ENCODE data around the gene SLC4A8. TPM values are rescaled to one million over a fixed set of nuclear protein-coding genes. Genes with fewer than 3 reads are reported as not detected.

SLC4A8 gene
- total RNA-seq, 2 experiments from 2014 or later, result 1.0 to 6.7 TPM

- Histone ChIP-seq H2AFZ (ENCODE audit: low read length) (no peak overlapping the region), H3K79me2 (ENCODE audit: insufficient read depth, low read depth, low read length) (no peaks in the 10 kb centered on the region), H4K20me1 (ENCODE audit: insufficient read depth, low read length) (no peaks in the 10 kb centered on the region), H3K27ac (ENCODE audit: low read depth, low read length, poor library complexity, severe bottlenecking) (no peak overlapping the region), H3K9me3 (ENCODE audit: low read length) (no peaks in the 10 kb centered on the region), H3K4me3 (ENCODE audit: low read depth, low read length, poor library complexity, severe bottlenecking) (no peak overlapping the region), H3K36me3 (ENCODE audit: insufficient read depth, low read length) (no peaks in the 10 kb centered on the region), H3K4me1 (ENCODE audit: insufficient read depth, low read length, poor library complexity, severe bottlenecking) (peaks cover 4% of the 10 kb centered on the region), H3K9me2 (ENCODE audit: insufficient read depth, low read length) (no peaks in the 10 kb centered on the region), H3K4me2 (ENCODE audit: low read length) (no peak overlapping the region)
- POLR2A ChIA-PET, result no interaction called here
- intact Hi-C loops (cut with micrococcal nuclease; ENCODE audit: unreplicated experiment), result no loop called here
- no TSS peak for BruUV-seq (replicated peaks)
- DNase-seq (ENCODE audit: low spot score), result no peak
- TF ChIP-seq EZH2phosphoT487 (IDR thresholded peaks at IDR 0.05; ENCODE audit: borderline replicate concordance, low read depth, low read length), result no peak
- no peak for TF ChIP-seq CTCF (conservative IDR thresholded peaks at IDR 0.05; ENCODE audit: low read length)
- CTCF ChIA-PET (ENCODE audit: unreplicated experiment), result no interaction called here
Observed at GRCh38 chr12:51393676-51394545, 30.7 kb upstream of the SLC4A8 start.

DNA sequence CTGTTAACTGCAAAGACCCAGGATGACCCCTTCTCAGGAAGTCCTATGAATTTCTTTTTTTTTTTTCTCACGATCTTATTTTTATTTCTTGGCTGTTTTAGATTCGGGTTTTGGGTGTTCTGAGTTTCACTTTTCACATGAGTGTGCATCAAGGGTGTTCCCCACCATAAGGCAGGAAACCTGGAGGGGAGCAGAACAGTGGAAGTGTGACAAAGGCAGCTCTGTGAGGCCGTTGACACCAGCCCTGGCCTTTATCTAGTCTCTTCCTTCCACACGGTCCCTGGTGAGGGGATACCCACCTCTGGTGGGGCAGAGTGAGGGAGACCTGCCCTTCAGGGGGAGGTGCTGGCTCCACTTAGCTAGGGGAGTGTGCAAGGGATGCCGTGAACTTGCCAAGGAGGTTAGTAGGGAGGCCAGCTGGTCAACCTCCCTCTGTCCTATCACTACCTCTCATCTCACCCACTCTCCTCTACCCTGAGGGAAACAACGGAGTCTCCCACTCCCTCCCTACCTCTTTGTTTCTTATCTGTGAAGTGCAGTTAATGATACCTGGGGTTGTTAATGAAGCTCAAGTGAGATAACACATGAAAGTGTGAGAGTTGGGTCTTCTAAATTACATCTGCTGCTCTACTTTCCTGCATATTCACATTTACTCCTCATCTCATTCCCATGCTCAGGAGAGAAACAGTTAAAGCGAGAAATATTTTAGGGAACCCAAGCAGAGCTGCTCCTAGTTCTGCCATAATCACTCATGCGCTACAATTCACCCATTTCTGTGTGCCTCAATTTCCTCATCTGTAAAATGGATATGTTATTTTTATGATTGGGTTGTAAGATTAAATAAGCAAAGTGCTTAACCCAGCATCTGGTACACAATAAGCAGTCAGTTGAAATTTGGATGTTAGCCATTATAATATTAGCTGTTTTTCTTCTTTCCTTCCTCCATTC is 29.1 kb upstream of the SLC4A8 start:
- H3K9me2 ChIP-seq (ENCODE audit: insufficient read depth, low read length), result no peaks in the 10 kb centered on the region
- no TSS peak for BruUV-seq (replicated peaks)
- H3K27ac ChIP-seq (ENCODE audit: low read depth, low read length, poor library complexity, severe bottlenecking), result no peak overlapping the region
- ChIA-PET POLR2A (interaction anchor here (0.5 kb wide), 1 partner anchor 68 kb away, joined by 5 read pairs; no protein-coding TSS in a partner anchor), CTCF (ENCODE audit: unreplicated experiment) (no interaction called here)
- H3K4me1 ChIP-seq (ENCODE audit: insufficient read depth, low read length, poor library complexity, severe bottlenecking), result peaks cover 4% of the 10 kb centered on the region
- TF ChIP-seq EZH2phosphoT487 (IDR thresholded peaks at IDR 0.05; ENCODE audit: borderline replicate concordance, low read depth, low read length), result no peak
- TF ChIP-seq CTCF (conservative IDR thresholded peaks at IDR 0.05; ENCODE audit: low read length), result no peak
- H3K9me3 ChIP-seq (ENCODE audit: low read length), result no peaks in the 10 kb centered on the region
- no peak overlapping the region for H2AFZ ChIP-seq (ENCODE audit: low read length)
- no peak overlapping the region for H3K4me2 ChIP-seq (ENCODE audit: low read length)
- no peaks in the 10 kb centered on the region for H3K79me2 ChIP-seq (ENCODE audit: insufficient read depth, low read depth, low read length)
- intact Hi-C loops (cut with micrococcal nuclease; ENCODE audit: unreplicated experiment), result no loop called here
- no peaks in the 10 kb centered on the region for H3K36me3 ChIP-seq (ENCODE audit: insufficient read depth, low read length)
- no peak for DNase-seq (ENCODE audit: low spot score)
- no peaks in the 10 kb centered on the region for H4K20me1 ChIP-seq (ENCODE audit: insufficient read depth, low read length)
- no peak overlapping the region for H3K4me3 ChIP-seq (ENCODE audit: low read depth, low read length, poor library complexity, severe bottlenecking)
